SK-N-MC (cell line): ENCODE data around the gene NDUFB6.

Source experiments
- EZH2 ChIP-seq: fragments of 200-600 bp; sonication (generic); IDR thresholded peaks from one replicate; pipeline ENCODE4 v1.6.1; 2017; ENCODE audit warnings: antibody characterized with exemption
- POLR2AphosphoS5 ChIP-seq: IDR thresholded peaks from 2 replicates; pipeline ENCODE4 v1.6.1; 2012; ENCODE audit warnings: mild to moderate bottlenecking, low read depth, low read length, borderline replicate concordance

- TF ChIP-seq EZH2 (no peak), POLR2AphosphoS5 (no peak)
Observed at GRCh38 chr9:32508728-32509127, 64.2 kb downstream of the NDUFB6 start.
